ENCODE measurements around the gene FBXO17.

- no peak for TF ChIP-seq CTCF (IDR thresholded peaks at IDR 0.05; ENCODE audit: low read depth, low read length, missing input control)
- no peak for TF ChIP-seq YY1 (IDR thresholded peaks at IDR 0.05)
- TF ChIP-seq RAD21 (IDR thresholded peaks at IDR 0.05): no peak
- TF ChIP-seq RXRA (IDR thresholded peaks at IDR 0.05): no peak
- TF ChIP-seq REST (IDR thresholded peaks at IDR 0.05): no peak
- no peak for TF ChIP-seq ZBTB33 (IDR thresholded peaks at IDR 0.05)
- no peak for TF ChIP-seq EGR1 (IDR thresholded peaks at IDR 0.05; ENCODE audit: low read depth in 2 of 2)
- TF ChIP-seq SP1 (IDR thresholded peaks at IDR 0.05): no peak
- TF ChIP-seq ATF3 (IDR thresholded peaks at IDR 0.05): no peak
- TF ChIP-seq FOXA2 (IDR thresholded peaks at IDR 0.05): no peak
- no peak for TF ChIP-seq GABPA (IDR thresholded peaks at IDR 0.05 in 1 of 2, conservative IDR thresholded peaks at IDR 0.05 in 1 of 2)
- no peak for TF ChIP-seq JUND (IDR thresholded peaks at IDR 0.05)
- no peak for TF ChIP-seq TAF1 (conservative IDR thresholded peaks at IDR 0.05)
- TF ChIP-seq NR2F2 (IDR thresholded peaks at IDR 0.05): no peak
Measured at GRCh38 chr19:38975861-38976271, 324 bp upstream of the FBXO17 start.
